Embryonic facial prominence (tissue), 1 donor: ENCODE data around the gene MMP21.

ENCODE experiments used
- DNase-seq: peaks from one replicate; pipeline ENCODE4 v3.0.0-alpha.2; 2016; ENCODE audit errors: extremely low spot score

MMP21 gene

DNA sequence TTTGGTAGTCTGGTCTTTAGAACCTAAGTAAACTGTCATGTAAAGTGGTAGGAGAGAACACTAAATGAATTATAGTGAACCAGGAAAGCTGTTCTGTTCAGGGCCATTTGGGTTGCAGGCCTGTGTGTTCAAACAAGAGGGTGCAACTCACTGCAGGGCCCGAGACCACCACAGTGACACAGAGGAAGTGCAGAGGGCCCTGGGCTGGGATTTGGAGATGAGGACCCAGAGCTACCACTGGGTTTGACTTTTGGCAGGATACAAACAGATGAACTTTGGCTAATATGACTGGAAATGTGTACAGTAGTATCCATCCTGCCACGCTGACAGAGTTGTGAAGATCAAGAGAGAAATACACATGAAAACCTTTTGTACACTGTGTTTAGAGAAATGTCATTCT lies 9.8 kb downstream of the MMP21 start:
- DNase-seq = no peak

DNA sequence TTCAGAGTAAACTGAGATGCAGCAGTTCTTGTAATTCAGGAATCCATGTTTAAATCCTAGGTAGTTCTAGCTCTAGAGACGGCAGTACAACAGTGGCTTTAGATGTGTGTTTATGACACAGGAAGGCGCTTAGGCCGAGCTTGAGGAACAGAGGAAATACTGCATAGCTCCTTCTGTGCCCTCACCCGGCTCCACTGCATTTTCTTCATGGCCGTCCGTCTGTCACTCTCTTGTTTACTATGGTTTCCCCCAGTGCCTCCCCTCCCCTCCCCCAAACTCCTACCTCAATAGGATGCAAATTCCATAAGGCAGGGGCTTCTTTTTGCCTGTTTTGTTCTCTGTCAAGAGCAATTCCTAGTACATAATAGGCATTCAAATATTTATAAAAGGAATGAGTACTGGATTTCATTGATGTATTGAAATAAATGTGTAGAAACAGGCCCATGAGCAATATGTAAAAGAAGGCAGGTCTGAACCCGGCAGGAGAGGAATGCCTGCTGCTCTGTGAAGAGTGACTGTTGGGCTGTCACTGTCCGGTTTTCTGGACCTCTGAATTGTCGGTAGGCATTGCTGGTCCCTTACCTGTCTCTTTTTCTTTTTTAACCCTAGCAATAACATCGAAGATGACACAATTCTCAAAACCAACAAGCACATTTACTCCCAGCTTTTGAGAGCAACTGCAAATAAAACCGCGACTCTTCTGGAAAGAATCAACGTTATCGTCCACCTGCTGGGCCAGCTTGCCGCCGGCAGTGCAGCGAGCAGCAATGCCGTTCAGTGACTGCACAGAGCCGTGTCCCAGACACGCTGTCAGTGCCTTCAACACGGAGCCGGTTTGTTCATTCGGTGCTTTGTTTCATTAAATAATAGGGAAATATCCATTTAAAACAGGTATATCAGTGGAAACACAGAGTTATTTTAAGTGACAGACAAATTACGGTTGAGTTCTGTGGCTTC lies 12.7 kb downstream of the MMP21 start:
- no peak for DNase-seq

DNA sequence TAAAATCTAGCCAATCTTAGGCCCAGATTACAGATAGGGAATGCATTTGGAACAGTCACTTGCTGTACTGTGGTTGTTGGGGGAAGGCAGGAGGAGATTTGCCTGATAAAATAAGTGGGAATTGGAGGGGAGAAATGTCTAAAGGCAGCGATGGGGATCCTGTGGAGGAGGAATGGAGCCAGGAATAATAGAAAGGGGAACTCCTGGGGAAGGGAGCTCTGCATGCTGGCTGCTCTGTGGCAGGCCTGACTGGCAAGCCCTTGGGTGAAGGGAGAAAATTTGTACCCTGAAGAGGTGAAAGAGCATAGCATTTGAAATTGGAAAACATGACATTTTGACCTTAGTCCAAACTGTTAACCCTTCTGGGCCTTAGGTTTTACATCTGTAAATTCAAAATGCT lies 13.7 kb downstream of the MMP21 start:
- DNase-seq = no peak

GRCh38 chr10:125757742-125758141 lies 17.9 kb downstream of the MMP21 start:
- DNase-seq = no peak

DNA sequence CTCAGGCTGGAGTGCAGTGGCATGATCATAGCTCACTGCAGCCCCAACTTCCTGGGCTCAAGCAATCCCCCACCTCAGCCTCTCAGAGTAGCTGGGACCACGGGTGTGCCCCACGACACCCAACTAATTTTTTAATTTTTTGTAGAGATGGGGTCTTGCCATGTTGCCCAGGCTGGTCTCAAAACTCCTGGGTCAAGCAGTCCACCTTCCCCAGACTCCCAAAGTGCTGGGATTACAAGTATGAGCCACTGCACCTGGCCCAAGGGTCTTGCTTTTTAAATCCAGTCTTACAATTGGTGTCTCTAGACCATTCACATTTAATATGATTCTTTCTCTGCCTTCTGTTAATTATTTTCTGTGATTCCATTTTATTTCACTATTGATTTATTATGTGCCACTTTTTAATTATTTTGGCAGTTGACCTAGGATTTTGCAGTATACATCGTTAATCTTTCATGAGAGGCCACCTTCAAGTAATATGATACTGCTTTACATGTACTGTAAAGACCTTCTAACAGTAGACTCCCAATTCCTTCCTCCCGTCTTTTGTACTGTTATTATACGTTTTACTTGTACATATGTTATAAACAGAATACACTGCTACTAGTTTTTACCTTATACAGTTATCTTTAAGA lies 18.7 kb downstream of the MMP21 start:
- no peak for DNase-seq

GRCh38 chr10:125756196-125756595 lies 19.4 kb downstream of the MMP21 start:
- DNase-seq = no peak

DNA sequence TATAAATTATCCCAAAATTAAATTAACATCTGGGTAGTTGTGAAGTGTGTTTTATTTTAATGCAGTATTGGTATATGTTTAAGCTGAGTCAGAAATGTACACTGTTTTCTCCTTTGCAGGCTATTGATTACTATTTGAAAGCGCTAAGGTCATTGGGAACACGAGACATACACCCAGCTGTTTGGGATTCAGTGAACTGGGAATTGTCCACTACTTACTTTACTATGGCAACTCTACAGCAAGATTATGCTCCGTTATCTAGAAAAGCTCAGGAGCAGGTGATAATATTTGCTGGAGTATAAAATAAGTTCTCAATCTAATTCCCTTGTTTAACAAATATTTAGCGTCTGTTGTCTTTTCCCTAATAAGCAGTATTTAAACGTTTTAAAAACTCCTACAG lies 28.2 kb downstream of the MMP21 start:
- DNase-seq = no peak

DNA sequence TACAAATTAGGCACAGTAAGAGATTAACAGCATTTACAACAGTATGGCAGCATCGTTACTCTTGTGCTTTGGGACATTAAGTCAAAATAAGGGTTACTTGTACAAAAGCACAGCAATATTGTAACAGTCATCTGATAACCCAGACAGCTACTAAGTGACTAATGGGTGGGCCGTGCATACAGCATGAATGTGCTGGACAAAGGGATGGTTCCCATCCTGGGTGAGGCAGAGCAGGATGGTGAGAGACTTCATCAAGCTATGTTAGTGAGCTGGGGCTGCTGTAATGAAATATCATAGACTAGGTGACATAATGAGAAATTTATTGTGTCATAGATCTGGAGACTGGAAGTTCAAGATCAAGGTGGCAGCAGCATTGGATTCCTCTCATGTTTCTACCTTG lies 30.7 kb downstream of the MMP21 start:
- DNase-seq = no peak

DNA sequence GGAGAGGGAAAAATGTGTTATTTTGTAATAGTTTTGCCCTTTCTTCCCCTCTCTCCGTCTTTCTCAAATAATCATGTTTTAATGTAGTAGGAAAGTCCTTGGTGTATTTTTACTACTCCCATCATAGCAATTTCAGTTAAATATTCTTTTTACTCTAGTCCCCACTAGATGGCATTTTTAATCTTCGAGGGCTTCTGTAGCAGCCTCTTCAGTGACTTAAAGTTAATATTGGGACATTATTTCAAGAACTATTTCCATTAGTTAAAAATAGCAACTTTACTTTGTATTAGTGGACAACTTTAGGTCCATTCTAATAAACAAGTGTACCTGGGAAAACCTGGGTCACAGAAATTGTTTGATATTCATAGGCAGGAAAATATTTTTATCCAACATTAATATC lies 33.2 kb downstream of the MMP21 start:
- no peak for DNase-seq

GRCh38 chr10:125739994-125740679 lies 35.5 kb downstream of the MMP21 start:
- DNase-seq = no peak

DNA sequence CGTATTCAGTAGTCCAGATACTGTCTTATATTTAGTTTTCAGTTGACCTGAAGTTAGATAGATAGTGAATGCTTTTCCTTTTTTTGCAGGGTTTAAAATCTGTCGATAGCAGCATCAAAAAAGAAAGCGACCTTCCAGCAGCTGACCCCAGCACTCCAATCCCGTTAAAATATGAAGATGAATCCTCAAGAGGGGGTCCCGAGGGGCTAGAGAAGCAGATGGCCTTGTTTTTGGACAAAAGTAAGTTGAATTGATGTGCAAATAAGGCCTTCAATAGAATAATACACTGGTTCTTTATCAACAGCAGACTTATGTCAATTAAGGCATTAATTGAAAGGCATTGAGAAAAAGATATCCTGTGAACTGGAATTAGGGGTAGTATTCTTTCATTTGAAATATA lies 37.4 kb downstream of the MMP21 start:
- DNase-seq = no peak

GRCh38 chr10:125734823-125735222 lies 40.8 kb downstream of the MMP21 start:
- DNase-seq = no peak

- DNase-seq = no peak
Observed at GRCh38 chr10:125734148-125734547, 41.5 kb downstream of the MMP21 start.

GRCh38 chr10:125727436-125727835 lies 48.2 kb downstream of the MMP21 start:
- no peak for DNase-seq

DNA sequence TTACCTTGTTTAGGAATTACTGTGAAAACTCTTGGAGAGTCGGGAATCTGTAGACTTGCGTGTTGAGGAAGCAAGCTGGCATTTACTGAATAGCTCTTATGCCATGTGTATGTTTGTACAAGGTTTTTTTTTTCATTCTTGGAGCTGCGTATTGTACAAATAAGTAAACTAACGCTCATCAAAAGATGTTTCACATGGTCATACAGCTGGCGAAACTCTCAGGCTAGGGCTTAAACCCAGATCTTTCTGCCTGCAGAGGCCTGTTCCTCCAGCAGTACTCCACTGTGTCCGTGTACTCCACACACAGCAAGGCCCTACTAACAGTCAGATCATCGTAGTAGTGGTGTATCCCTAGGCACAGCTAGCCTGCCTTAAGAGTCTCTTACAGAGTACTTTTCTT lies 48.7 kb downstream of the MMP21 start:
- DNase-seq = no peak

DNA sequence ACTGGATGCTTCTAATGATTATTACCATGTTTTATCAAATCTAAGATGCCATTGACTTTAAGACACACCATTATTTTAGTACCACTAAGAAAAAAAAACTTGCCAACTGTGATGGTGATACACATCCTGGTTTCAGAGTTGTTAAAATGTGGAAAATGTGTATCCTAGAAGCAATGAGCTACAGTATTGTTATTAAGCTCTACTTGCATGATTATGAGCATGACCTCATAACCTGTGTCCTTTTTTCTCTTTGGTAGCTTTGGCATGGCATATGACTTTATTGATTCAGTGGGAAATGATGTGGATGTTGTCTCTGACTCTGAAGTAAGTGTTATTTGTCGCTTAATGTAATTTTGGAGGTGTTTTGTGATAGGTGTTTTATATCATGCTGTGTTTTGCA lies 52.8 kb downstream of the MMP21 start:
- no peak for DNase-seq

DNA sequence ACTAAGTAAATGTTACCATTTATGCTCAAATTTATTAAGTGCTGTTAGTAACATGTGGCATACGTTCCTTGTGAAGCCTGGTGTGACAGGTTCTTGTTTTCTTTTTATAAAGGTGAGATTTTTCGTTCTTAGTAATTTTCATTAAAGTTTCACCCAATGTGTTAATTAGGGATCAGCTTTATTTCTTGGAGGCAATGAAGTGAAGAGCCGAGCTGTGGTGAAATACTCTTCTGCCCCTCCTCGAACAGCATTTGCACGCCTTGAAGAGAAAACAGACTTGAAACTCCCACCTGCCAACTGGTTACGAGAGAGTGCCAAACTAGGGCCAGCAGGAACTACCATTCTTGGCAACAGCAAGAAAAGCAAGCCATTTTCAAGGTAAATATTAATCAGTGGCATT lies 54.6 kb downstream of the MMP21 start:
- DNase-seq = no peak

DNA sequence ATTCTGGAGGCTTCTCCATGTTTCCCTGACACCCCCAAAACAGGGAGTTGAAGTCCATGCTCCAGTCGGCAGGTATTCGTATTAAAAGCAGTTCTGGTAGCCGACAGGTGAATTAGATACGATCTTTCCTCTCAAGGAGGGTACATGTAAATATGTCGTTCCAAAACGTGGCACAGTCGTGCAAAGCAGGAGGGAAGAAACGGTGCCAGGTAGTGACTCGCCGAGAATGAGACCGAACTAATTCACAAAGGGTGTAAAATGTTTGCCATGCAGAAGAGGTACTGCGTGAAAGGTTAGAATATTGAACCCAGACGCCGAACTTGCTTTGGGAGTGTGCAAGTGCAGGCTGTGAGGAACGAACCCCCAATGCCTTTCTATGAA lies 55.6 kb downstream of the MMP21 start:
- no peak for DNase-seq

DNA sequence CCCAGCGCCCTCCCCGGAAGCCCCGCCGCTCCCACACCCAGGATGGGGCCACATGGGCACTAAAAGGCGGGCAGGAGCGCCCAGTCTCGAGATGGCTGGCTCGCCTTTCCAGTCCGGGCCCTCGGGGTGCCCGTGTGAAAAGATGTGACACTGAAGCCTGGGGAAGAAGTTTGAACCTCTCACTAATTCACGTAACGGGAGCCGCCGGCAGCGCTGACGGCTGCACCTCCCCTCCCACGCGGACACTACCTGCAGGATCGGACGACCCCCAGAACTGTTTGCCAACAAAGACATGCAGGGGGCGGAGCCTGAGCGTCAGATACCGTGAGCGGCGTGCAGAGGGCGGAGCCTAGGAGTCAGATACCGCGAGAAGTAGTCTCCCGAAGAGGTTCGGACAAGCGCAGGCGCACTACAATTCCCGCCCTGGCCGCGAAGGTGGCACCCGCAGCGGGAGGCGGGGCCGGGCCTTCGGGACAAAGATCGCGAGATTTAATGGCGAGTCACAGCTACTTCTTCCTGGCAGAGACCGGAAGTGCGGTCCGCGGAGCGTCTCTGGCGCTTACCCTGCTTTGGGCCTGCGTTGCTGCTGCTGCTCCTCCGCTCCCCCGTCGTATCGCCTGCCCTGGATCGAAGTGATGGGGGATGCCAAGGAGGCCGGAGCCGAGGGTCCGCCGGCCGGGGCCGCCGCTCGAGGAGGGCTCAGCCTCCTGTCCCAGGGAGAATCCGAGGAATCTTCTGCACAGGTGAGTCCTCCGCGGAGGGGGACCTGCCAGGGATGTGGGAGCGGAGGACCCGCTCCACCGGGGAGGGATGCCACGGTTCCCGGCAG lies 56.2 kb downstream of the MMP21 start, which contains the start of gene EDRF1:
Gene EDRF1 (plus strand): TSS at position 537 of the 829 bp plus-strand sequence. CDS start 99 bp downstream, at position 636.
- peak; percentile 99 for DNase-seq
